Mucosa of gallbladder (tissue), 1 donor: ENCODE measurements around the gene TMCO5A. TPM values are rescaled to one million over a fixed set of nuclear protein-coding genes. Genes with fewer than 3 reads are reported as not detected.
A peak's percentile ranks its signal among the peaks of the same experiment; 100 is the strongest.

Experiments used
- DNase-seq: peaks from one replicate; pipeline ENCODE4 v3.0.0-alpha.2; 2020; ENCODE audit warnings: low spot score
- total RNA-seq: library from RNA; stranded (reverse); gene quantifications from one replicate; pipeline ENCODE4 v1.2.1, GENCODE V29; 2021
- donor health status: DM: no; HTN: no; CAD: no.

The TMCO5A gene
- total RNA-seq, 1 donor from 2014 or later = 0.14 TPM

DNA sequence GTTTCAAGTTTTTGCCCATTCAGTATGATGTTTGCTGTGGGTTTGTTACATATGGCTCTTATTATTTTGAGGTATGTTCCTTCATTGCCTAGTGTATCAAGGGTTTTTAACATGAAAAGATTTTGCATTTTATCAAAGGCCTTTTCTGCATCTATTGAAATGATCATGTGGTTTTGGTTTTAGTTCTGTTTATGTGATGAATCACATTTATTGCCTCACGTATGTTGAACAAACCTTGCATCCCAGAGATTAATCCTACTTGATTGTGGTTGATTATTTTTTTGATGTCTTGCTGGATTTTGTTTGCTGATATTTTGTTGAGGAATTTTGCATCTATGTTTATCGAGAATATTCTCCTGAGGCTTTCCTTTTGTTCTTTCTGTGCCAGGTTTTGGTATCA lies 39.4 kb downstream of the TMCO5A start:
- no peak for DNase-seq

DNA sequence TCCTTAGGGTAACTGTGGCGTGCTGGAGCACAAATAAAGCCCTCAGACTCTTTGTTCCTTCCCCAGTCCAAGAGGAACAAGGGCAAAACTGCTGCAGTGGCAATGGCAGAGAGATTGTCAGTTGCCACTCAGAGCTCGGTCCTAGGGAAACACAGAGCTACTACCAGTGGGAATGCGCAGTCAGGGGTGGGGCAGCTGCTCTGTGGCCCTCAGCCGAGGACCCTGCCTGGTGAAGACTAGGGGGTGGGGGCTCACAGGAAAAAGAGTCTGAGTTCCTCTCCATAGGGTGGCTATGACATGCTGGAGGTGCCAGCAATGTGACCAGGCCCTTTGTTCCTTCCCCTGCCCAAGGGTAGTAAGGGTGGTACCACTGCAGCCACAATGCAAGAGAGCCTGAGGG lies 43.8 kb downstream of the TMCO5A start:
- no peak for DNase-seq

DNA sequence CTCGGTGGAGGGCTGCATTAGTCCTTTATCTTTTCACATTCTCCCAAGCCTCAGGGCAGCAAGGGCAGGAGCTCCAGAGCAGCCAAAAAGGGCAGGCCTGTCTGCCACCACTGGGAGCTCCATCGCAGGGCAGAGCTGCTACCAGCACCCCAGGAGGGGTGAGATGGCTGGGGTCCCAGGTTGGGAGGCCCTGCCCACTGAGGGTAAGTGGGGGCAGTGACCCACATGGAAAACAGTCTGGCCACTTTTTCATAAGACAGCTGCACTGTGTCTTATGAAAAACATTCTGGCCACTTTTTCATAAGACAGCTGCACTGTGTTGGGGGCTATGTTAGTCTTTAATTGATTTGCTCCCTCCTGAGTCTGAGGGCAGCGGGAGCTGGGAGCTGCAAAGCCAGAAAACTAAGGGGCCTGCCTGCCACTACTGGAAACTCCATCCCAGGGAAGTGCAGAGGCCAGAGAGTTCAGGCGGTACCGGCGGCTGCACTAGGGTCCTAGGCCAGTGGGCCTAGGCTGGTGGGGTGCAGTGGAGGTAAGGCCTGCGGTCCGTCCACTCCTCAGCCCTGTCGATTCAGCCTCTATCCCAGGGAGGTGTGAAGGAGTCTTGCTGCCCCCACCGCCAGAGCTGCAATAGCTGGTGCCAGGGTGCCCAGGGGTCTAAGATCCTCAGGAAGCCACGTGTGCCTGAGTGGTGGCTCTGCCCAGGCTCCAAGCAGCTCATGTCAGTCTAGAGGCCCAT lies 45.4 kb downstream of the TMCO5A start:
- no peak for DNase-seq

DNA sequence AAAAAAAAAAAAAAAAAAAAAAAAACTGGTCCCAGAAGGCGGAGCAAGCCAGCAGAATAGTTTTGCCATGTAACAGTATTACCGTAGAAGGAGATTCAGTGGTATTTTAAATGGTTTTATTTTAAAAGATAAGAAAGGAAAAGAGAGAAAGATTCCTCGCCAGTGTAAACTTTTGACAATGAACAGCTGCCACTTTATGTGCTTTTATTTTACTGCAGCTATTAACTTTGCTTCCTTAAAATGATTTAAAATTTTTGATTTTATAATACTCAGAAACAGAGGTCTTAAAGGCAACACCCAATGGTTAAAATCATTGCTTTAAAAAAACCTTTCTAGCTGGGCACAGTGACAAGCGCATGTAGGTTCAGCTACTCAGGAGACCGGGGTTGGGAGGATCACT lies 46.8 kb downstream of the TMCO5A start:
- no peak for DNase-seq

DNA sequence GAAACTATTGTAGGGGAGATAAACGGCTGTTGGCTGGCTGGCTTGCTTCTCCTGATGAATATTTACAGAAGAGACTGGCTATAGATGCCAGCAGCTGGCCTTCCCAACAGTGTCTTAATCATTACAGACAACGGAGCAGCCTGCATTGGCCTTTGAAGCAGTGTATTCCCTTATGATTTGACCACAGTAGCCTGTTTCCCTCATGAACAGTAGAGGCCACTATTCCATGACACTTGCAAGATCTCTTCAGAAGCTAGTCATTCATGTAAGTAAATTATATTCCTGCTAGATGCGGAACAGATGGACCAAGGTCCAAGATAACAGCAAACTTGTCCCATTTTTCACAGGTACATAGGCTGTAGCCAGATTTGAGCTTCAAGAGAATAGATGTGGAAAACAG lies 47.3 kb downstream of the TMCO5A start:
- DNase-seq = no peak

DNA sequence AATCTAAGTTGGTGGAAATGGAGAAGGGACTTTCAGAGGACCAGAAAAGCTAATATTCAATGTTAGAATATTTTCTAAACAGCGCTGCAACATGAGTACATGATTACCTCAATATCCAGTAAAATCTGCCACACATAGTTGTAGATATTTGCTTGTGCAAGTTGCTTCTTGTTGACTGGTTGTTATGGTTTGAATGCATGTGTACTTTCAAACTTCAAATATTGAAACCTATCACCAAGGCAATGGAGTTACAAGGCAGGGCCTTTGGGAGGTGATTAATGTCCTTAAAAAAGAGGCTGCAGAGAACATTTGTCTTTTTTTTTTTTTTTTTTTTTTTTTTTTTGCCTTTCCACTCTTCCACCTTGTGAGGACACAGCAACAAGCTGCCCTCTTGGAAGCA lies 49.9 kb downstream of the TMCO5A start:
- DNase-seq = no peak

DNA sequence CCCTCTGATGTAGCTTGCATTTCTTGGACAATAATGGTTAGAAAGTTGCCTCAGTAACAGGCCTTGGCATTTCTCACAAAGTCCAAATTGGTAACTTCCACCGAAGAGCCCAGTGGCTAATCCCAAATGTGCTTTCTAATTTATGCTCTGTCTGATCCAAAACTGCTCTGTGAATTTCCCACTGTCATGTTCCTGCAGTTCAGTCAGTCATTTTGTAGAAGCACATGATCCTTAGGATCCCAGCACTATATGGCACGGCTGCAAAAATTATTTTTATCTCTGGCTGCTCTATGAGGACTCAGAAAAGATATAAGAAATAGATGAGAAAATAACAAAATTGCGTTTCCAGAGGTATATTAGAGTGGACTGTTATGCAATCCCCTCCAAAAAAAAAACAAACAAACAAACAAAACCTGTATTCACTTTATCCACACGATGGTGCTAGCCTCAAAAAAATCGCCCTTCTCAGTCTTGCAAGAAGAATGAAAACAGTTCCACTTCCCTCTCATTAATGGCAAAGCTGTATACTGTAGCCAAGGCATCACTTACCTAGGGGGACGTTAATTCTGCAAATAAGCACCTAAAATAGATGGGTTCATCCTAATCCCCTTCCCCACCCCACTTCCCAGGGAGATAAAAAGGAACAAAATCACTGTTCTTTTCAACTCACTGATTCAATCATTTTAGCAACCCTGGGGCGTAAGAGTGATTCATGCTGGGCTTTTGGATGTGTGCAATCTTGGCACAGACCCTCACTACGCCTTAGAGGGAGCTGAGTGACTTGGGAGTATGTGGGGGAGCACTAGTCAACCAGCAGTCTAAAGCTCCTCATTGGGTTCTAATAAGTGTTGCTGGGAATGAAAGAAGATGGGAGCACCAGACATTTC lies 61.3 kb downstream of the TMCO5A start:
- DNase-seq = peak; percentile 41
